HG02623 (cell line): ENCODE results near the gene MSL1.

Experiments used
- ATAC-seq: cut with Tn5 transposase; IDR thresholded peaks from one replicate; pipeline ENCODE4 v1.9.1; 2021; ENCODE audit warnings: moderate library complexity; ENCODE audit not compliant: unreplicated experiment

The MSL1 gene

DNA sequence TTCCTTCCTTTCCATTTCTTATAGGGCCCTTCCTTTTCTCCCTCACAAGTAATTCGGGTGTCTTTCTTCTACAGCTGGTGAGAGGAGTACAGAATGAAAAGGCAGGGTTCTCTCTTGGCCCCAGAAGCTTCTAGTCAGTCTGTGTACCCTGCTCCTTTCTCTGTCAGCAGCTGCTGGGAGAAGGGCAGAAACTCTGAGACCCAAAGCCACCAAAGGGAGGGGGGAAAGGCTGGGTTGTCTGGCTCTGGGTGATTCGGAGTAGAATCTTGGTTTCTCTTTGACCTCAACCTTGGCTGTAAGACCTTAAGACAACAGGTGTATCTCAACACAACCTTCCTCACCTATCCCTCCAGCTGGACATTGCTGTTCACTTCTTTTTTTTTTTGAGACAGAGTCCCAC is 18.1 kb upstream of the MSL1 start:
- no peak for ATAC-seq

DNA sequence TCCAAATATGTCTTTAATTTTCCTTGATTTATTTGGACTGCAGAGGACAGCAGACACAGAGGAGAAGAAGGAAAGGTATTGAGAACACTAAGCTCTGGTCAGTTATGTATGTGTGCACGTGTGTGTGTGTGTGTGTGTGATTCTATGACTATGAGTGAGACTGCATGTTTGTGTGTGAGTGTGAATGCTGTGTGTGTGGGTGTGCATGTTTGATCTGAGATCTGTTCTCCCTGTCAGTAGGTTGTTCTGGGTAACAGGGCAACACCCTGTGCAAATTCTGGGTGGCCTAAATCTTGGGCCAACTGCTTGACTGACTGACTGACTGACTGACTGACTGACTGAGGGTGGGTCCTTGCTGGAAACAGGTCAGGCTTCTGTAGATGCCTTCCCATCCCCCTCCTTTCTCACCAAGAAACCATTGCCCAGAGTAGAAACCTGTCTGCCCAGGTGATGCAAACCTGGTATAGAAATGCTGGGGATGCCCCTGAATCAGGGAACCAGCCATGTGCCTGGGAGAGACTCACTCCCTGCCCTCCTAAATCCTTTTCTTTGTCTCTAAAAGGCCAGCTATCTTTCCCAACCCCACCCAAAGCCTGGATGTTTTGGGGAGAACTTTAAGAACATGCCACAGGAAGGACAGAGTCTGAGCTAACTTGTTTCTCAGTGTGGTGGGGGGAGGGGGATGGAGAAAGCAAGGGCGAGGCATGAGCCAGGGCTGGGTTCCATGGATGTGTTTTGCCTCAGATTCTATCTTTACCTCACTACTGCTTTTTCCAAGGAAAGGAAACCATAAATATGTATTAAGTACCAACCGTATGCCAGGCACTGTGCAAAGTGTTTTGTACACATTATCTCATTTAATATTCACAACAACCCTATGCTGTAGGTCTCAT is 16.9 kb upstream of the MSL1 start:
- ATAC-seq, result no peak

DNA sequence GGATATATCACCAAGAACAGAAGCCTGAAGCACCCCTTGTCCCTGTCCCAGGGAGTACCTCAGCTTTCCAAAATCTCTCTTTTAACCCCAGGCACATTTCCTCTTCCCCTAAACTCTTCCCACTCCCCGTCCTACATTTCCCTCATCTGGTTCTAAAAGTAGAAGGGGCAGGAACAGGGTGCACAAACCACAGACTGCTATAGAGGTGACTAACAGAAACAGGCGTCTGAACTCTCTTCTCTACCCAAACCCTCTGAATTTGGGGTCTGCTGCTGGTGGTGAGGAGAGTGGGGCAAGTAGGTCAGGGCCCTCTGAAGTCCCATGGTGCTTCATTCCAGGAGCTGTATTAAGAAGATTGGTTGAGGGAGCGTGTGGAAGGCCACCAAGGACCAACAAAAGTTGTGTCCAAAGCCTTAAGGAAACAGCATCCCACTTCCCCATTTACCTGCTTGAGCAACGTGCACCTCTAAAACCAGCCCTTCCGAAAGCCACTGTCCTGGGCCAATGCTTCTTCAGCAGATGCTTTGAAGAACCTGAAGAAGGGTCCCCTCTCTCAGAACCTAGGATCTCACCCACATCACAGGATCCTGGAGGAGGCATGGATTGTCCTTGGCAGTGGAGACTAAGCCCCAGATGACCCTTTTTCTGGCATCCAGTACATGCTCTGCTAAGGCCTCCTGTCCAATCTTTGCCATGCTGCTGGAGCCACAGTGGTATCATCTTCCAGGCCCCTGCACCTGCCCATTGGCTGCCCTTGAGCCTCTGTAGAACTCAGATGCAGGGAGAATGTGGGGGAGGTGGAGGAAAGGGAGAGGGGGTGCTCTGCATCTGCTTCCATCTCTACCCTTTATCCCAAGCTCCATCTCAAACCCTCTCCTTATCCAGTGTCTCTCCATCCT is 15.7 kb upstream of the MSL1 start:
- no peak for ATAC-seq

DNA sequence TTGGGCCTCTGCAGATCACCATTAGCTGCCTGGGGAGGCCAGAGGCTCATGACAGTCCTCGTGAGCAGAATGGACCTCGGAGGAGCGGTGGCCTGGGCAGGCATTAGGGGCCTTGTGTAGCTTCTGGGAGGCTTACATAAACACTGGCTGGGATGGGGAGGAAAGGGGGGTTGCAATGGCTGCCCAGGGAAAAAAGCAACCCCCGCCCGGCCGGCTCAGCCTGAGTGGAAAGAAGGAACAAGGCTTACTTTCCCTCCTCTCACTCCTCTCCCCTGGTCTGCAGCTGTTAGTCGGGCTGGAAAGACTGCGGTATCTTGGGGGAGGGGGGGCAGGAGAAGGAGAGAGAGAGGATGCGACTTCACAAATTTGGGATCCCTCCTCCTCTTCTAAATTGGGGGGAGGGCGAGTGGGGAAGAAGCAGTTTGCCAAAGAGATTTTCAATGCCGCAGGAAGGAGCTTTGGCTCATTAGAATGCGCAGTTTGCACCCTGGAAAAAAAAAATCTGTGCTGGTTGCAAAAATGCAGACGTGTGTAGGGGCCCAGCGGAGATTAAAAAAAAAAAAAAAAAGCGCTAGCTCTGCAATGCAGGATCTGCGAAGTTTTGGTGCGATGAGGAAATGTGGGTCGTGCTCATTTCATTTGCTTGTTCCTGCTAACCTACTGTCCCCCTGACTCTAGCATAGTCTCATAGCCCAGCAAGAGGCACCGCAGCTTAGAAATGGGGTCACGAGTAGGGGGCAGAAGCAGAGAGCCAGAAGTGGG is 14.8 kb upstream of the MSL1 start:
- ATAC-seq, result no peak

DNA sequence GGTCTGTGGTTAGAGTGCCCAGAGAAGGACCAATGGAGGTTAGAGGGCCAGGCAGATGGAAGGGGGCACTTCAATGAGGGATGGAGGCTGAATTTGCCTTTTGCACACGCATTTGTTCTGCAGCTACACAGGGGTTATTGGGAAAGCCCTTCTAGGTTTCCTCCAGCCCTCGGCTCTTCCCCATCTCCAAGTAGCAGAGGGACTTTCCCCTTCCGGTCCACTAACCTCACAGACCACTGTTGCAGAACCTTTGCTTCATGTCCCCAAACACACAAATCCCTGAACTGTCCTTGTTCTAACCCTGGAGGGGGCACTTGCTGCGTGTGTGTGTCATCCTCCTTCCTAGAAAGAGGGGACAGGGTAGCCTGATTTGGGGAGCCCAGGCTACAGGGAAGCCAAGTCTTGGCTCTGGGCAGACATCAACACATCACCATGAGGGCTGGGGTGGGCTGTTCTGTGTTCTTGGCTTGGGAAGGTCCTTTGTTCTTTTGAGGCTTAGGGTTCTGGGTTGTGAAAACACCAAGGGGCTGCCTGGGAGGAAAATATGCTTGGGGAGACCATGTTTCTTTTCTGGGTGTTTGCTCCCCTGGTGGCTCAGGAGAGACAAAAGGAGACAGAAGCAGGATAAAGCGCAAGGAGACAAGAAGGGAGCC is 14.1 kb upstream of the MSL1 start:
- ATAC-seq, result no peak

DNA sequence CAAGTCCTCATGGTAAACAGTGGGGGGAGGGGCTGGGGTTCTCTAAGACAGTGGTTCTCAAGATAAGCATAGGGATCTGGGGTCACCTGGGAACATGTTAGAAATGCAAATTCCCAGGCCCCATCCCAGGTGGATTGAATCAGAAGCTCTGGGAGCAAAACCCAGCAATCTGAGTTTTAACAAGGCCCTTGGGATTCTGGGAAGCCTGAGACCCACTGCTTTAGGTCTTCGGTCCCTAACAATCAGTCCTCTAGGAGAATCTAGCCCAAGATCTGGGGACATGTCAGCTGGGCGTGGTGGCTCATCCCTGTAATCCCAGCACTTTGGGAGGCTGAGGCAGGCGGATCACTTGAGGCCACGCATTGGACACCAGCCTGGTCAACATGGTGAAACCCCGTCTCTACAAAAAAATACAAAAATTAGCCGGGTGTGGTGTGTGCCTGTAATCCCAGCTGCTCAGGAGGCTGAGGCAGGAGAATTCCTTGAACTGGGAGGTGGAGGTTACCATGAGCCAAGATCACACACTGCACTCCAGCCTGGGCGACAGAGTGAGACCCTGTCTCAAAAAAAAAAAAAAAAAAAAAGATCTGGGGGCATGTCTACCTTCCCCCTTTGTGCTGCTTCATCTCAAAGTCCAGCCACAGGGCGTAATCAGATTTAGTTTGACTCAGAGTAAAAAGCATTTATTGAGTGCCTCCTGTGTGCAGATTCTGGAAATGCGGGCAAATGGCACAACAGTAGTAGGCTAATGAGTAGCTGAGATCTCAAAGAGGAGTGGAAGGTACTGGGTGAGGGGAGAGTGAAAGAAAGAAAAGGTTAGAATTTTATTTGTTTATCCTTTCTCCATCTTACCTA is 12.6 kb upstream of the MSL1 start:
- ATAC-seq, result no peak

DNA sequence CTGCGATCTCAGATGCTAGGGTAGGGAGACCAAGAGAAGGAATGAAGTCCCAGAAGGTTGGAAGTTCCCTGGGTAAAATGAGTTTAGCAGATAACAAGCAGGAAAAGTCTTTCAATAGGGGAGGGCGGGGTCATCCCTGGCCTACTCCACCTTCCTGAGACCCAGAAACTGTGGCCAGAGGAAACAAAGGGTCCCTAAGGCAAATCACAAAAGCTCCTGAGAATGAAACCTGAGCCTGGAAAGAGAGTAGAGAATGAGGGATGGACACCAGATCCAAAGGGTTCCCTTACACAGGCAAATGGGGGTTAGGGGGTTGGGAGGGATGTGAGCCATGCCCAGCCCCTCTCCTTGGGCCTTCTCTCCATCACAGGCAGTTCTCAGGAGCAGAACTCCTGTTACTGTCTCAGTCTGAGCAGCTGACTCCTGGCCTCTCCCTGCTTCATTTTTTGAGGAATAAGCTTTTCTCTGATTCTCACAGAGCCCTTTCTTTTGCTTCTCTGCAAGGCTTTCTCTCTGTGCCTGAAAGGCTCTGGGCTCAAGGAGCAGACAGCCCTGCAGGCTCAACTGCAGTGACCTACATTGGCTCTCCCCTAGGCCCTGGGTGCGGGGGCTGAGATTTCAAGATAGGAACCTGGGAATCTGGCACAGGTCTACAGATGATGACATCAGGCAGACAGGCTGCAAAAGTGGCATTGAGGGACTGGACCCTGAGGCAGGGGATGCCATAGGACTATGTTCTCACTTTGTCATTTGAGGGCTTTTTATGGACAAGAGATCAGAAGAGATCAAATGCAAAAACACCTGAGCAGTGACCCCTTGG is 11.5 kb upstream of the MSL1 start:
- ATAC-seq, result no peak

DNA sequence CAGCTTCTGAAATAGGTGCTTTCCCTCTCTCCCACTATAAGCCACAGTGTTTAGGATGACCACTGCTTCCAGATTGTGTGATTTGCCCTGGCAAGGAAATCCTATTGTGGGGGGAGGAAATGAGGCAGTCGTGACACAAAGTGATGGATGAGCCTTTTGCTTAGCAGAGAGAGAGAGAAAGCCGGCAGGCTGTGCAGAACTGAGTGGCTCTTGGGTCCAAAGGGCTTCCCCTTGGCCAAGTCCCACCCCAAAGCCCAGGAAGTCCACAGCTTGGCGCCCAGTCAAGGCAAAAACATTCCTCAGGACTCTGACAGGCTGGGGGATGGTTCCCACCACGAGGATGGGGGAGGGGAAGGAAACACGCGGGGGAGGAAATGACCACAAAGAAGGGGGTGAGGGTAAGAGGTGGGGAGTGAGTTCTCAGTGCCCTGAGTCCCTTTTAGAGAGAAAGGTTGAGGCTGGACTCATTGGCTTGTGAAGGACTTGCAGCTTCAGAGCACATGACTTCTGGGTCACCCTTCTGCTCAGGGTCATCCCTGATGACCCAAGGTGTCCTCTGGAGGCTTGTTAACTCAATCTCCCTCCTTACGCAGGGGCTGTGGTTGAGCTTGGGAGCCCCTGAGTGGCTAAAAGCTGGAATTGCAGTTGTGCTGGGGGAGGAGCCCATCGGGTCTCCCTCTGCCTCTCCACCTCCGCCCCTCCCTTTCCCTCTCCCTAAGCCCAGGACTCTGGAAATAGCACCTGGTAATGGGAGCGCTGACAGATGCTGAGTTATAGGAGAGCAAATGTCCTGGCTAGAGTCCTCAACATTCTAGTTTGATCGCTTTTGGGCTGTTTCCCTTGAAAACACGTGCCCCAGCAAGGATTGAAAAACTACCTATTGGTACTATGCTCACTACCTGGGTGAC is 10.3 kb upstream of the MSL1 start:
- ATAC-seq, result no peak

DNA sequence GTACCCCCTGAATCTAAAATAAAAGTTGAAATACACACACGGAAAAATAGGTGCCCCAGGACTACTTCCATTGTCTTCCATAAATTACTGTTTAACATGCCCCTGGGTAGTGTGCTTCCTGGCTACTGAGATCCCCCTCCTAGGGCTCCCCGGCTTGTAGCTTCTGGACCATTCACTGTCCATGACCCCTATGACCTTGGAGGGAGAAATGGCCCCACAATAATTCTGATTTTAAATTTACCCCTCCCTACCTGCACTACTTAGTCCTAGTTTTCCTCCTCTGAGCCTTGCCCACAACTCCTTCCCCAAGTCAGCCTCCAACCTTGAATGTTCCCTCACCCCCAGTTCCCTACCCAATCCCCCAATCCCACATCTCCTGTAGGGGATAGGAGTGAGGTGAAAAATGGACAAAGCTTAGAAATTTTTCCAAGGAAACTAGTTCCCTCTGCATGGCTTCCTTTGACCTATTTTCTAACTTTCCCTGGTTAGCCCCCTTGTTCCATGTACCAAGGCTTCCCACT is 9.5 kb upstream of the MSL1 start:
- ATAC-seq, result no peak

DNA sequence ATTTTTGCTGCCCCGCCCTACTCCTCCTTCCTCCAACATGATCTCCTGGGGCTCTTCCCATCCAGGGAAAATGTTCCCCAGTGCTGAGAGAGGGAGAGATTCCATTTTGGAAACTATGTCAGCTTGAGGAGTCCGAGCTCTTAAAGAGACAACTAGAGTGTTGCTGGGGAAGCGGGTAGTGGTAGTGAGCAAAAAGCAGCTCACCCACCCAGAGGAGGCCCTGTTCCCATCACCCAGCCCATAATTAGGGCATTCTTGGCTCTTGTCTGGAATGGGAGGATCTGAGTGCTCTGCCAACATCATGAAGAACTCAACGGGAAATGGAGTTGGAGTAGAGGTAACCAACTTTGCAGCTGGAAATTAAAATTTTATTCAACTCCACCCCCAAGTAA is 9.1 kb upstream of the MSL1 start:
- no peak for ATAC-seq

DNA sequence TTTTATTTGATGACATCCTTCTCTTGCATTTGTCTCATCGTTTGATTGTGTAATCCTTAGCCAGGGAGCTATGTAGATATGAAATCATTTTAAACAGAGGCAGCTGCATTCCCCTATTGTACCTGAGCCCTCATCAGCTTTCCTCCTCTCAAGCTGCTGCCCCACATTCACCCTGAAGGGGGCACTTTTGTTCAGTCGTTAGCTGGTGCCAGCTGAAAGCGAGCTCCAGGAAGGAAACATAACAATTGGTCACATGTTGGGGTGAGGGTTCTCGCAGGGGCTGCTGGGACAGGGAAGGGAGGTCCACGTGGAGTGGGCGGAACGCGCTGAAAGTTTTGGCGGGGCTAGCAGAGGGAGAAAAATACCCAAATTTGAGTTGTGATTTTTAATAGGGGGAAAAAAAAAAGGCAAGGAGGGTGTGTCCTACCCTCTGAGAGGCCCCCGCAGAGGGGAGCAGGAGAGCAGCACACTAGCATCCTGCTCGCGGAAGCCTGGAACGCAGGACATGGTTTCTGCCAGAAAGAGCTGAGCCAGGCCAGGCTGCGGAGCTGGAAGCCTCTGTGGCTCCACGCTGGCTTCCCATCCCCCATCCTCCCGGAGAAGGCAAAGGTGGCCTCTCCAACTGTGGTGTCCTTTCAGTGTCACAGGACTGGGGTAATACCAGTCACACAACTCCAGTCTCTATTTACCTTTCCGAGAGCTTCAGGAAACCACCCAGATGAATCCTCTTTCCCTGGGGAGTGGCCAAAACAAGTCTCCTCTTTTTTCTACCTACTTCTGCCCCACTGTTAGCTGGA is 8.5 kb upstream of the MSL1 start:
- ATAC-seq, result peak; percentile 84

DNA sequence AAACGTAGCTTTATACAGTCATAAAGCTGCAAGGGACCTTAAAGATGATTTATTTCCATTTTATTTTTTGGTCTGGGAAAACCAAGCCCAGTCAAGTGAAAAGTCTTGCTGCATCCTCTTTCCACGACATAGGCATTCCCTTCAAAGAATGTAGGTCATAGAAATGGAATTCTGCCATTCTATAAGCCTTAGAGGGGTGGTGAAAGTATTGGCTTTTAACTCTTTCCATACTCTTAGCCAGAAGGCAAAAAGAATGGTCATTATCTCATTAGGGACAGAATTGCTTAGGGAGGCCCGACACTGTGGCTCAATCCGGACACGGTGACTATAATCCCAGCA is 7.9 kb upstream of the MSL1 start:
- ATAC-seq, result no peak

DNA sequence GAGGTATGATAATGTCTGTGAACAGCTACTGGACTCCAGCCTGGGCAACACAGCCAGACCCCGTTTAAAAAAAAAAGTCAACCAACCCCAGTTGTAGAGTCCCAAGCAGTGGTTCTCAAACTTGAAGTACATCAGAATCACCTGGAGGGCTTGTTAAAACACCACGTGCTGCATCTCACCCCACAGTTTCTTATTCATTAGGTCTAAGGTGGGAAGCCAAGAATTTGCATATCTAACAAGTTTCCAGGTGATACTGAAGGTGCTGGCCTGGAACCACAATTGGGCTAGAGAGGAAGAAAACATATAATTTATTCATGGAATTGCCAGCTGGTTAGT is 6.7 kb upstream of the MSL1 start:
- ATAC-seq, result no peak

DNA sequence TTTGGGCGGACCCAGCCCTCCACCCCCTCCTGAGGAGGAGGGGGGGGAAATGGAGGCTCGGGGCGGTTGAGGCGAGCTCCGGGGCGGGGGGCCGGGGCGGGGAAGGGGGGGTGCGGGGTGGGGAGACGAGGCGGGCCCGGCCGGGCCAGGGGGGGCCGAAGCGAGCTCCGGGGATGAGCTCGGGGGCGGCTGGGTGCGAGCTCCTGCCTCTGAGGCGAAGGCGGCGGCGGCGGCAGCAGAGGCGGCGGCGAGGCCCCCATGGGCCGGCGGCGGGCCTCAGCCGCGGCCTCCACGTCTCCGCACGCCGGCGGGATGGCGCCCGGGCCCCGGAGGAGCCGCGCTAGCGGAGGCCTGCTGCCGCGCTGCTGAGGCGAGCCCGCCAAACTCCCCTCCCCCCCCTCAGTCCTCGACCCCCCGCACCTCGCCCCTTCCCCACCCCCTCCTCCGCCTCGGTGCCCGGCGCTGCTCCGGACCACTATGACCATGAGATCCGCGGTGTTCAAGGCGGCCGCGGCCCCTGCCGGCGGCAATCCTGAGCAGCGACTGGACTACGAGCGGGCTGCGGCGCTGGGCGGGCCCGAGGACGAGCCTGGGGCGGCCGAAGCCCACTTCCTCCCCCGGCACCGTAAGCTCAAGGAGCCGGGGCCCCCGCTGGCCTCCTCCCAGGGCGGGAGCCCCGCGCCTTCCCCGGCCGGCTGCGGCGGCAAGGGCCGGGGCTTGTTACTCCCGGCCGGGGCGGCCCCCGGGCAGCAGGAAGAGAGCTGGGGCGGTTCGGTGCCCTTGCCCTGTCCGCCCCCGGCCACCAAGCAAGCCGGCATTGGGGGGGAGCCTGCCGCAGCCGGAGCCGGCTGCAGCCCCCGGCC is 596 bp downstream of the MSL1 start:
- peak; percentile 27 for ATAC-seq

DNA sequence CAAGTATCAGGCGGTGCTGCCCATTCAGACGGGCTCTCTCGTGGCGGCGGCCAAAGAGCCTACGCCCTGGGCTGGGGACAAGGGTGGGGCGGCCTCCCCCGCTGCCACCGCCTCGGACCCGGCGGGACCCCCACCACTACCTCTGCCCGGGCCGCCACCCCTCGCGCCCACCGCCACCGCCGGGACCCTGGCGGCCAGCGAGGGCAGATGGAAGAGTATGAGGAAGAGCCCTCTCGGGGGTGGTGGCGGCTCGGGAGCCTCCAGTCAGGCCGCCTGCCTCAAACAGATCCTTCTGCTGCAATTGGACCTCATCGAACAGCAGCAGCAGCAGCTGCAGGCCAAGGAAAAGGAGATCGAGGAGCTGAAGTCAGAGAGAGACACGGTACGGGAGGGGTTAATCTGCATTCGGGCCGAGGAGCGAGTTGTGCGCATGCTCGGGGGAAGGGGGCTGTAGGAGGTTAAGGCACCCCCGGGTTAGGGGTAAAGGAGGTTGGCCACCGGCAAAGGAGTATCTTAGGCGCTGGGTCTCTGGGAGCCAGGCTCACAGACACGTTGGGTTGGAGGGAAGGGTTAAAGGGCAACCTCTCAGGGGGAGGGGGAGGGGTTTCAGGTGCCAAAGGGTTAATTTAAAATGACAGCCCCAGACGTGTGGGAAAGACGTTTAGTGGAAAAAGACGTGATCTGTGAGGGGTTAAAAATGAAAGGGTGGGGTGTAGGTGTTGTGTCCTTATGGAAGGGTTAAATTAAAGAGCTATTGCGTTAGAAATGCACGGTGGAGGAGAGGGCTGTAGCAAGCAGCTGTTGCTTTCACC is 1.4 kb downstream of the MSL1 start:
- peak; percentile 23 for ATAC-seq

DNA sequence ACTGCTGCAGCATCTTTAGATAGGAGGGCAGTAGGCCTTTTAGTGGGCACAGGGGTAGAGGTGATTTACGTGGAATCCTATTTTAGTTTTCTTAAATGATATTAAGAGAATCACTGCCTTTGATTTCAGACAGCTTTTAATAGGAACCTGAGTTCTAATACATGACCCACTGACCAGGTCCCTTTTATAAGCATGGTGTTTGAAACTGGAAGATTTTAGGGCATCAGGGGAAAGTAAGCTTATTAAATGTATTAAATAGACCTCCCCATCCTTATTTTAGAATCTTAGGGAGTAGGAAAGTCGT is 2.0 kb downstream of the MSL1 start:
- no peak for ATAC-seq
